PC-3 (cell line): ENCODE data around the gene FYN.

Experiments used
- CTCF ChIP-seq: fragments of 300-600 bp; sonication (generic); conservative IDR thresholded peaks from 2 replicates; pipeline ENCODE4 v1.5.1; 2017; ENCODE audit warnings: antibody characterized with exemption, low read depth, mild to moderate bottlenecking, low read length
- EZH2phosphoT487 ChIP-seq: fragments of 300-600 bp; sonication (generic); IDR thresholded peaks from 2 replicates; pipeline ENCODE4 v1.6.1; 2018; ENCODE audit warnings: mild to moderate bottlenecking, antibody characterized with exemption, low read length, borderline replicate concordance

- TF ChIP-seq CTCF (no peak), EZH2phosphoT487 (no peak)
These were observed 70.4 kb downstream of the FYN start for GRCh38 chr6:111802720-111803330.
